Heart left ventricle (tissue), 13 donors: ENCODE measurements around the gene CEP170.

ENCODE experiments used
- CTCF ChIP-seq, 12 donors: fragments of 200-600 bp; sonication (generic) in 4 of 12; IDR thresholded peaks; one replicate each; pipeline versions ENCODE4 v1.5.0 to v1.8.0; 2018 to 2022; ENCODE audit warnings: antibody characterized with exemption in 12 of 12, mild to moderate bottlenecking in 5 of 12
- POLR2A ChIP-seq, 2 donors: fragments of 450-650 bp; IDR thresholded peaks; one replicate each; pipeline ENCODE4 v1.6.1; 2017; ENCODE audit warnings: antibody characterized with exemption in 2 of 2, mild to moderate bottlenecking in 2 of 2, moderate library complexity in 2 of 2
- donor health status: ischemic (EF 13 %, LVEDD 7.1; RV severe dilation, severe dysfunction).
- donor health status: DM: no; HTN: yes; CAD: no.
- donor health status: DM: no; HTN: no; CAD: no.
- donor health status: ischemic (EF 25% LVEDD 6.9; RV normal size, moderate dysfunction).
- donor health status: ischemic (EF 25% LVEDD 5.7; RV mildly dilated, moderate dysfunction).
- donor health status: ischemic (EF 35%, LVEDD 5.7; RV mildly dilated, moderate dysfunction).
- donor health status: nonischemic (EF 11% LVEDD 7.7; RV severe dilation, severe dysfunction).
- donor health status: DM: yes; HTN: yes; CAD: no.
- donor health status: PGD.
- donor health status: ischemic (EF 29% LVEDD 5.4; RV normal size, mild dysfunction).
- donor health status: nonischemic (EF 23%, LVEDD 6.1; RV moderate dilation, normal function).

GRCh38 chr1:243249214-243249613 lies 5.9 kb downstream of the CEP170 start:
- TF ChIP-seq CTCF (IDR thresholded peaks at IDR 0.05), result no peak
- TF ChIP-seq POLR2A (IDR thresholded peaks at IDR 0.05), result no peak
